ENCODE results near the gene DPP10. TPM values are rescaled to one million over a fixed set of nuclear protein-coding genes. Genes with fewer than 3 reads are reported as not detected.

Gene DPP10
- total RNA-seq, 3 donors from 2014 or later, result 0.29 to 0.33 (median 0.32) TPM

DNA sequence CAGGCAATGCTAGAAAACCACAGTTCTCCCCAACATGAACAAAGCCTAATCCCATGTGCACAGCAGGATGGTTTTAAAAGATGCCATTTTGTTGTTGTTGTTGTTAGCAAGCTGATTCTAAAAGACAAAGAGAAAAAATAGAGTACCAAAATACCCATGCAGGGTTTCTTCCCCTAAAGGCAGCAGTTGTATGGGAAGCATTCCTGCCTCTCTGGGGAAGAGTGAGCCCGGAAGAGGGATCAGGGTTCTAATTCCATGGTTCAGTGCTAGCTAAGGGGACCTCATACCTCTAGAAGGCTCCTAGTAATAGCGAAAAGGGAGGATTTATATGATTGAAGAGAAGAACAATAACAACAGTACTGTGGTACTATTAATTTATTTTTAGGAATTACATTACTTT lies 327.6 kb downstream of the DPP10 start:
- Histone ChIP-seq H3K27ac (no peak overlapping the region), H3K4me3 (no peak overlapping the region), H3K9me3 (no peaks in the 10 kb centered on the region), H3K27me3 (no peaks in the 10 kb centered on the region), H3K36me3 (no peaks in the 10 kb centered on the region), H3K4me1 (no peaks in the 10 kb centered on the region)
- TF ChIP-seq POLR2AphosphoS5 (IDR thresholded peaks at IDR 0.05), result no peak
- TF ChIP-seq, protein P1, sequence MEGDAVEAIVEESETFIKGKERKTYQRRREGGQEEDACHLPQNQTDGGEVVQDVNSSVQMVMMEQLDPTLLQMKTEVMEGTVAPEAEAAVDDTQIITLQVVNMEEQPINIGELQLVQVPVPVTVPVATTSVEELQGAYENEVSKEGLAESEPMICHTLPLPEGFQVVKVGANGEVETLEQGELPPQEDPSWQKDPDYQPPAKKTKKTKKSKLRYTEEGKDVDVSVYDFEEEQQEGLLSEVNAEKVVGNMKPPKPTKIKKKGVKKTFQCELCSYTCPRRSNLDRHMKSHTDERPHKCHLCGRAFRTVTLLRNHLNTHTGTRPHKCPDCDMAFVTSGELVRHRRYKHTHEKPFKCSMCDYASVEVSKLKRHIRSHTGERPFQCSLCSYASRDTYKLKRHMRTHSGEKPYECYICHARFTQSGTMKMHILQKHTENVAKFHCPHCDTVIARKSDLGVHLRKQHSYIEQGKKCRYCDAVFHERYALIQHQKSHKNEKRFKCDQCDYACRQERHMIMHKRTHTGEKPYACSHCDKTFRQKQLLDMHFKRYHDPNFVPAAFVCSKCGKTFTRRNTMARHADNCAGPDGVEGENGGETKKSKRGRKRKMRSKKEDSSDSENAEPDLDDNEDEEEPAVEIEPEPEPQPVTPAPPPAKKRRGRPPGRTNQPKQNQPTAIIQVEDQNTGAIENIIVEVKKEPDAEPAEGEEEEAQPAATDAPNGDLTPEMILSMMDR (IDR thresholded peaks at IDR 0.05), result no peak
- TF ChIP-seq POLR2A (IDR thresholded peaks at IDR 0.05), result no peak
- no peak for DNase-seq (ENCODE audit: low spot score in 2 of 2)
- intact Hi-C loops (cut with DNase I; ENCODE audit: low total_unique reads), result loop anchor here (10.0 kb wide), 1 partner anchor 445 kb away; no protein-coding TSS in a partner anchor

DNA sequence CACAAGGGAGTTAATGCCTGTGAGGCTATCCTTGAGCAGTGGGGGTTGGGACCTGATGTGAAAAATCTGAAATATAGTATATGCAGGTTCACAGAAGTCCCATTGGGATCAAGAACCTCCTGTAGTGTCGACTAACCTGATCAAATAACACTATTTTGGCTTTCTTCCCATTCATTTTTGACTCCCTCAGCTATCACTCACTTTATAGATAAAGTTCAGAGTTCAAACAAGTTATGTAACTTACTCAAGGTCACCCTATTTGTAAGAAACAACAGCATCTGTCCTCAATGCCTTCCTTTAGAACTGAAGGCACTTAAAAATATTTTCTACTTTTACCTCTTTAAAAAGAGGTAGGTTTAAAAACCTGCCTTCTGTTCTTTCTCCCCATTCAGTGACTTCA lies 341.6 kb downstream of the DPP10 start:
- Histone ChIP-seq H3K4me1 (no peaks in the 10 kb centered on the region), H3K27me3 (no peaks in the 10 kb centered on the region), H3K27ac (no peak overlapping the region), H3K36me3 (no peaks in the 10 kb centered on the region), H3K9me3 (no peaks in the 10 kb centered on the region), H3K4me3 (no peak overlapping the region)
- TF ChIP-seq, protein P1 (IDR thresholded peaks at IDR 0.05), result no peak
- no peak for TF ChIP-seq POLR2AphosphoS5 (IDR thresholded peaks at IDR 0.05)
- TF ChIP-seq POLR2A (IDR thresholded peaks at IDR 0.05), result no peak
- DNase-seq (ENCODE audit: low spot score in 2 of 2), result no peak
- intact Hi-C loops (cut with DNase I; ENCODE audit: low total_unique reads), result no loop called here

DNA sequence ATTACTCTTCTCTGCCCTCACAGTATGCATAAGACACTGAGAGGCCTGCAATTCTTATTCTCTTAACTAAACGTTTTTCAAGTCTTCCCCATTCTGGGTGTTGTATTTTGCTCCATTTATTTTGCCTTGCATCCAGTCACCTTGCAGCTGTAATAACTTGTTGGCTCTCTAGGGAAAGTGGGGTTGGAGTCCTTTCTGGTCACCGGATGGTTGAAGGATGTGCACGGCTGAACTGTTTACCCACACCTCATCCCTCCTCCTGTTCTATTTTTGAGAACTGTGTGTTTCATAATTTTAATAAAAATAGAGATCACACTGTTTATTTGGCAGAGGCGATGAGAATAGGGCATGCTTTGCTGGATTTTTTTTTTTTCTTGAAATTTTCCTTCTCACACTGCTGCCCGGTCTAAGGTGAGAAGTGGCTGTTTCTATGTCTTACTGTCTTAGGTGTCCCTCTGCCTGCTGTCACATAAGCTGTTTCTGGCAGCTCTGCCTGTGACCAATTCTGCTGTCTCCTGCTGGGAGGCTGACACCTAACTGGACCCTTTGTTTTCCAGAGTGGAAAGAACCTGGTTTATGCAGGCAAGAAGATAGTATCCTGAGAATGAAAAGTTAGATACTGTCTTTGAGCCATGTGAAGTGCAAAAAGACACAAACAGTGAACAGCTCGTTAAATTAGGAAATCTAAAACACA lies 342.6 kb downstream of the DPP10 start:
- no peak for DNase-seq (ENCODE audit: low spot score in 2 of 2)

DNA sequence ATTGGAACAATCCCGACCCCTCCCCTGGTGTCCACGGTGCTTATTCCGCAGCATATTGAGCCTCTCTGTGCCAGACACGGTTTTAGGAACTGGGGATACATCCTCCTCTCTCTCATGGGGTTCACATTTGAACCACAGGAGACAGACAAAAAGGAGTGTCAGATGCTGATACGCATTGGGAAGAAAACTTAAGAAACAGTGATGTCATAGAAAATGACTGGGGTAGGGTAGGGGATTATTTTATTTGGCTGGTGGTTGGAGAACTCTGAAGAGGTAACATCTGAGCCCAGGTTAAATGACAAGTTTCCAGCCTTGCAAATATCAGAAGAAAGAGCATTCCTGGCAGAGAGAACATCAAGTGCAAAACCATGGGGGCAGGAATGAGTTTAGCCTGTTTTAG lies 344.5 kb downstream of the DPP10 start:
- Histone ChIP-seq H3K4me3 (no peak overlapping the region), H3K27me3 (no peaks in the 10 kb centered on the region), H3K27ac (no peak overlapping the region), H3K9me3 (no peaks in the 10 kb centered on the region), H3K4me1 (no peaks in the 10 kb centered on the region), H3K36me3 (no peaks in the 10 kb centered on the region)
- TF ChIP-seq POLR2A (IDR thresholded peaks at IDR 0.05) (no peak), POLR2AphosphoS5 (IDR thresholded peaks at IDR 0.05) (no peak)
- TF ChIP-seq, protein P1 (IDR thresholded peaks at IDR 0.05), result no peak
- no peak for DNase-seq (ENCODE audit: low spot score in 2 of 2)
- intact Hi-C loops (cut with DNase I; ENCODE audit: low total_unique reads), result no loop called here

More for the DNA sequence above, 342.6 kb downstream of the DPP10 start:
- no peaks in the 10 kb centered on the region for H3K27me3 ChIP-seq
- H3K4me1 ChIP-seq, result no peaks in the 10 kb centered on the region
- H3K27ac ChIP-seq, result no peak overlapping the region
- TF ChIP-seq POLR2AphosphoS5 (IDR thresholded peaks at IDR 0.05) (no peak), POLR2A (IDR thresholded peaks at IDR 0.05) (no peak)
- TF ChIP-seq, protein P1 (IDR thresholded peaks at IDR 0.05), result no peak
- H3K9me3 ChIP-seq, result no peaks in the 10 kb centered on the region
- intact Hi-C loops (cut with DNase I; ENCODE audit: low total_unique reads), result no loop called here
- no peaks in the 10 kb centered on the region for H3K36me3 ChIP-seq
- no peak overlapping the region for H3K4me3 ChIP-seq

DNA sequence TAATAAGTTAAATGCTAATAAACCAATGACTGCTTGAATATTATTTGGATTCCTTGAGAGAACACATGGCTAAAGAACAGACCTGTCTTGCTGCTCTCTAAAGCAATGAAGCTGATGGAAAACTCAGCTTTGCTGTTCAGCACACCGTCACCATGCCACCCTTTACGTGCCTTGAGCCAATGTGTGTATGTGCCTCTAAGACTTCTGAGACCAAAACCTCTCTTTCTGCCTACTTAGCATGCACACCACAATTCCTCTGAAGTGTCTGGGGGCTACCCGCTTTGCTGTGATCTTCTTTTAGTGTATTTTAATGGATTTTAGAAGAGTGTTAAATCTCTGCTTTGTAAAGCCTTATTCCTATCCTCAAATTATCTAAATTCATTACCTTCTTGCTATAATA lies 345.0 kb downstream of the DPP10 start:
- H3K4me3 ChIP-seq, result no peak overlapping the region
- no peaks in the 10 kb centered on the region for H3K27me3 ChIP-seq
- no peak for DNase-seq (ENCODE audit: low spot score in 2 of 2)
- H3K9me3 ChIP-seq, result no peaks in the 10 kb centered on the region
- no peaks in the 10 kb centered on the region for H3K36me3 ChIP-seq
- TF ChIP-seq POLR2A (IDR thresholded peaks at IDR 0.05) (no peak), POLR2AphosphoS5 (IDR thresholded peaks at IDR 0.05) (no peak)
- TF ChIP-seq, protein P1 (IDR thresholded peaks at IDR 0.05), result no peak
- intact Hi-C loops (cut with DNase I; ENCODE audit: low total_unique reads), result no loop called here
- no peaks in the 10 kb centered on the region for H3K4me1 ChIP-seq
- no peak overlapping the region for H3K27ac ChIP-seq
